ENCODE measurements around the gene HGFAC.

- TF ChIP-seq MYNN (CRISPR knock-in tag; IDR thresholded peaks at IDR 0.05; ENCODE audit: low read depth) (no peak), ZNF264 (CRISPR knock-in tag; IDR thresholded peaks at IDR 0.05) (no peak), POLR2A (IDR thresholded peaks at IDR 0.05; ENCODE audit: insufficient read depth in 1 of 2, low read depth in 2 of 2, low read length in 2 of 2) (no peak)
These were observed 20.3 kb upstream of the HGFAC start for GRCh38 chr4:3421470-3421869.

All from HepG2 (cell line).